GM18508 (cell line): ENCODE measurements around the gene ROBO2.
"Not testable (repeated sequence)": the region's sequence is repeated elsewhere in the genome, so short reads cannot be mapped to it uniquely, and the experiment has no call there.

Source experiments
- ATAC-seq: cut with Tn5 transposase; IDR thresholded peaks from one replicate; pipeline ENCODE4 v1.9.1; 2021; ENCODE audit warnings: moderate number of reproducible peaks; ENCODE audit not compliant: insufficient read depth, unreplicated experiment

Gene ROBO2

GRCh38 chr3:77377717-77378116 lies 337.8 kb downstream of the ROBO2 start:
- ATAC-seq, result no peak

- ATAC-seq, result no peak
These were observed 340.2 kb downstream of the ROBO2 start for GRCh38 chr3:77380136-77380535.

GRCh38 chr3:77381431-77381830 lies 341.5 kb downstream of the ROBO2 start:
- ATAC-seq, result no peak

- no peak for ATAC-seq
These were observed 352.3 kb downstream of the ROBO2 start for GRCh38 chr3:77392181-77392580.

GRCh38 chr3:77394046-77394445 lies 354.1 kb downstream of the ROBO2 start:
- no peak for ATAC-seq

- no peak for ATAC-seq
These were observed 365.0 kb downstream of the ROBO2 start for GRCh38 chr3:77404871-77405270.

GRCh38 chr3:77407441-77407840 lies 367.5 kb downstream of the ROBO2 start:
- no peak for ATAC-seq

- not testable (repeated sequence) for ATAC-seq
These were observed 370.4 kb downstream of the ROBO2 start for GRCh38 chr3:77410334-77410733.

GRCh38 chr3:77411334-77411733 lies 371.4 kb downstream of the ROBO2 start:
- no peak for ATAC-seq

GRCh38 chr3:77412021-77412438 lies 372.1 kb downstream of the ROBO2 start:
- ATAC-seq, result no peak

GRCh38 chr3:77412584-77412983 lies 372.7 kb downstream of the ROBO2 start:
- no peak for ATAC-seq

GRCh38 chr3:77414881-77415280 lies 375.0 kb downstream of the ROBO2 start:
- no peak for ATAC-seq

- ATAC-seq, result no peak
These were observed 380.4 kb downstream of the ROBO2 start for GRCh38 chr3:77420336-77420735.

- no peak for ATAC-seq
These were observed 382.0 kb downstream of the ROBO2 start for GRCh38 chr3:77421916-77422315.

- ATAC-seq, result no peak
These were observed 386.6 kb downstream of the ROBO2 start for GRCh38 chr3:77426531-77426930.

GRCh38 chr3:77427528-77427927 lies 387.6 kb downstream of the ROBO2 start:
- ATAC-seq, result no peak

GRCh38 chr3:77436908-77437307 lies 397.0 kb downstream of the ROBO2 start:
- no peak for ATAC-seq

GRCh38 chr3:77446084-77446483 lies 406.2 kb downstream of the ROBO2 start:
- ATAC-seq, result no peak

- no peak for ATAC-seq
These were observed 406.9 kb downstream of the ROBO2 start for GRCh38 chr3:77446761-77447160.

- ATAC-seq, result no peak
These were observed 409.8 kb downstream of the ROBO2 start for GRCh38 chr3:77449459-77450350.

- ATAC-seq, result no peak
These were observed 416.5 kb downstream of the ROBO2 start for GRCh38 chr3:77456431-77456830.

GRCh38 chr3:77456906-77457305 lies 417.0 kb downstream of the ROBO2 start:
- ATAC-seq, result no peak
